NCI-H2029 (cell line): Measurements from ENCODE around the gene LRRC43.
"Not testable (repeated sequence)": the region's sequence is repeated elsewhere in the genome, so short reads cannot be mapped to it uniquely, and the experiment has no call there.

Experiments
- DNase-seq: peaks from one replicate; lab custom pipeline; 2025; lab: John Stamatoyannopoulos, UW

LRRC43 gene

GRCh38 chr12:122194804-122195203 lies 11.9 kb downstream of the LRRC43 start:
- no peak for DNase-seq

GRCh38 chr12:122195405-122195804 lies 12.5 kb downstream of the LRRC43 start:
- DNase-seq: no peak

GRCh38 chr12:122197612-122197966 lies 14.7 kb downstream of the LRRC43 start:
- no peak for DNase-seq

- DNase-seq: no peak
Observed at GRCh38 chr12:122199484-122200355, 16.8 kb downstream of the LRRC43 start.

- no peak for DNase-seq
Observed at GRCh38 chr12:122200541-122201175, 17.7 kb downstream of the LRRC43 start.

GRCh38 chr12:122201381-122201780 lies 18.5 kb downstream of the LRRC43 start:
- no peak for DNase-seq

- no peak for DNase-seq
Observed at GRCh38 chr12:122202017-122202416, 19.1 kb downstream of the LRRC43 start.

GRCh38 chr12:122202811-122203210 lies 19.9 kb downstream of the LRRC43 start:
- not testable (repeated sequence) for DNase-seq

GRCh38 chr12:122203301-122204166 lies 20.6 kb downstream of the LRRC43 start, which contains the start of gene B3GNT4:
TSS of gene B3GNT4 (plus strand) at chr12:122203709. CDS start at chr12:122204619, 910 bp downstream.
- peak; percentile 52 for DNase-seq

GRCh38 chr12:122204167-122205052 lies 21.5 kb downstream of the LRRC43 start:
- DNase-seq: no peak

GRCh38 chr12:122205053-122205925 lies 22.4 kb downstream of the LRRC43 start:
- no peak for DNase-seq

- DNase-seq: no peak
Observed at GRCh38 chr12:122206111-122206881, 23.4 kb downstream of the LRRC43 start.

GRCh38 chr12:122206976-122207375 lies 24.1 kb downstream of the LRRC43 start:
- no peak for DNase-seq

- DNase-seq: no peak
Observed at GRCh38 chr12:122207391-122207790, 24.5 kb downstream of the LRRC43 start.

- no peak for DNase-seq
Observed at GRCh38 chr12:122208073-122208820, 25.3 kb downstream of the LRRC43 start.

GRCh38 chr12:122215771-122216170 lies 32.8 kb downstream of the LRRC43 start:
- no peak for DNase-seq

- no peak for DNase-seq
Observed at GRCh38 chr12:122216445-122216844, 33.5 kb downstream of the LRRC43 start.

GRCh38 chr12:122225683-122226365 lies 42.9 kb downstream of the LRRC43 start, which contains the start of gene DIABLO:
TSS of gene DIABLO (minus strand) at chr12:122226052. CDS start at chr12:122226014, 38 bp downstream.
- peak; percentile 99 for DNase-seq
